ENCODE measurements around the gene ZNF236. TPM values are rescaled to one million over a fixed set of nuclear protein-coding genes. Genes with fewer than 3 reads are reported as not detected.

ZNF236 gene
- total and polyA plus RNA-seq, 2 donors (not counting 1 experiment from before 2014, with no cell fraction given): 8.9 to 39.5 TPM

DNA sequence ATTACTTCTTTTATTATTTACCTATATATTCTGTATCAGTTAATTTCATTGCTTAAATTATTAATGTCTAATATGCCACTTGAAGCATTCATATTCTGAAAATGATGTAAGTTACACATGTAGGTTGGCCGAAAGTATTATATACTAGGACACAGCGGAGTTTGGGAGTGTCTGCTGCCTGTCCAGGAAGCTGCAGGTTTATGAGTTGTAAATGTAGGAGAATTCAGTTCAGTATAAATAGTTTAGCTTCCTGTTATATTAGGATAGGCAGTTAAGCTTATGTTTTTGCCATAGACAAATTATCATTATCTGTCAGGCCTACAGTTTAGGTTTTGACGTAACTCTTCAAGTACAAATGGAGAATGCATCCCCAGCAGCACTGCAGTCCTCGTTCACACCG is 18.9 kb upstream of the ZNF236 start:
- H3K9me3 ChIP-seq (ENCODE audit: control extremely low read depth in 1 of 3, control insufficient read depth in 2 of 3, insufficient read depth in 1 of 3, low read length in 2 of 3): peaks cover 0 to 6% (median 0%) of the 10 kb centered on the region in 3 donors
- H3K27me3 ChIP-seq (replicated peaks in 1 of 4; ENCODE audit: control extremely low read depth in 1 of 4, control insufficient read depth in 3 of 4, insufficient read depth in 4 of 4, low read length in 3 of 4): peaks cover 0 to 9% (median 2%) of the 10 kb centered on the region in 4 experiments
- DNase-seq (no peak), ATAC-seq (ENCODE audit: low read depth) (no peak)
- H3K4me1 Mint-ChIP-seq: peaks cover 13% of the 10 kb centered on the region
- CTCF ChIA-PET: interaction anchor here (0.6 to 3.9 kb wide), 41 partner anchors 9 to 903 kb away, joined by 3 to 61 read pairs (median 5); partner anchors contain the start of gene ZNF236
- H4K20me1 ChIP-seq (ENCODE audit: control insufficient read depth, insufficient read depth, low read length, poor library complexity, severe bottlenecking): peaks cover 6% of the 10 kb centered on the region
- no peak overlapping the region for H3K27ac Mint-ChIP-seq
- no peak for TF ChIP-seq CTCF (IDR thresholded peaks at IDR 0.05)
- no peak for TF ChIP-seq EZH2 (IDR thresholded peaks at IDR 0.05; ENCODE audit: borderline replicate concordance, insufficient read depth, low read depth, low read length, poor library complexity, severe bottlenecking)
- H3K27ac ChIP-seq (ENCODE audit: low read length in 2 of 2): no peak overlapping the region
- peak overlapping the region; percentile 58 for H3K4me2 ChIP-seq (replicated peaks; ENCODE audit: low read depth, low read length, poor library complexity, severe bottlenecking)
- intact Hi-C loops (cut with micrococcal nuclease): loop anchor here (2.0 to 5.0 kb wide), 3 partner anchors 44 to 665 kb away; no protein-coding TSS in a partner anchor
- POLR2A ChIA-PET: no interaction called here
- peaks cover 6% of the 10 kb centered on the region for H3K27me3 Mint-ChIP-seq
- H2AFZ ChIP-seq (ENCODE audit: insufficient read depth, low read depth, low read length, poor library complexity, severe bottlenecking): peak overlapping the region; percentile 67
- H3K36me3 ChIP-seq (replicated peaks in 1 of 2; ENCODE audit: control extremely low read depth in 1 of 2, control insufficient read depth in 1 of 2, extremely low read depth in 1 of 2, insufficient read depth in 2 of 2, low read length in 1 of 2): peaks cover 0 to 5% of the 10 kb centered on the region in 2 experiments
- H3K9me3 Mint-ChIP-seq (ENCODE audit: insufficient read depth): no peaks in the 10 kb centered on the region
- peak overlapping the region; percentile 12 for H3K9ac ChIP-seq (ENCODE audit: low read length)
- WGBS (ENCODE audit: insufficient coverage): 7% methylated on average over 3 of the region's 5 CpGs
- no peaks in the 10 kb centered on the region for H3K79me2 ChIP-seq (ENCODE audit: control insufficient read depth, insufficient read depth, low read length)
- no peak overlapping the region for H3K4me3 ChIP-seq (ENCODE audit: control extremely low read depth in 1 of 5, extremely low read depth in 1 of 5, insufficient read depth in 1 of 5, low read depth in 2 of 5, low read length in 4 of 5)
- H3K4me3 Mint-ChIP-seq: peak overlapping the region; percentile 56
- peaks cover 15 to 19% of the 10 kb centered on the region in 2 donors for H3K4me1 ChIP-seq (ENCODE audit: control insufficient read depth in 2 of 2, insufficient read depth in 2 of 2, low read length in 2 of 2)

DNA sequence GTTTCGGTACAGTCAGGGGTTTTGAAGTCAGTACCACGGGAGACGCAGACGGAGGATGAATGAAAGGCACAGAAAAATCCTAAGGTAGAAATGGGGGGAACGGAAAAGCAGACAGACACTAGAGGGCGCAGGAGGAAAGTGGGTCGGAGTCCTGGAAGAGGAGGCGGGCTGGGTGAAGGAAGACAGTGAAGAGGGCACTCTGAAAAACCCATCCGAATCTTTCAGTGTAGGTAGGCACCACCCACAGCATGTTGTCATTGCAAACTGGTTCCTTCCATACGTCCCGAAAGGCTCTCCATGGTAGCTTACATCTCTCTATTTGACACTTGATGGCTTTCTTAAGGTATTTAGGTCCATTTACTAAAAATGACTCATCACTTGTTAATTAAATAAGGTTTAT is 18.5 kb upstream of the ZNF236 start:
- H3K4me2 ChIP-seq (replicated peaks; ENCODE audit: low read depth, low read length, poor library complexity, severe bottlenecking): peak overlapping the region; percentile 58
- CTCF ChIA-PET: interaction anchor here (0.6 to 3.9 kb wide), 32 partner anchors 9 to 902 kb away, joined by 3 to 61 read pairs (median 6); partner anchors contain the start of gene ZNF236
- Mint-ChIP-seq H3K4me3 (peak overlapping the region; percentile 56), H3K27ac (no peak overlapping the region), H3K27me3 (peaks cover 5% of the 10 kb centered on the region), H3K9me3 (ENCODE audit: insufficient read depth) (no peaks in the 10 kb centered on the region), H3K4me1 (peaks cover 13% of the 10 kb centered on the region)
- WGBS (ENCODE audit: insufficient coverage): 3% methylated on average over 9 of the region's 11 CpGs
- peaks cover 0 to 6% (median 0%) of the 10 kb centered on the region in 3 donors for H3K9me3 ChIP-seq (ENCODE audit: control extremely low read depth in 1 of 3, control insufficient read depth in 2 of 3, insufficient read depth in 1 of 3, low read length in 2 of 3)
- TF ChIP-seq CTCF (IDR thresholded peaks at IDR 0.05) (peak; percentile 90), EZH2 (IDR thresholded peaks at IDR 0.05; ENCODE audit: borderline replicate concordance, insufficient read depth, low read depth, low read length, poor library complexity, severe bottlenecking) (no peak)
- intact Hi-C loops (cut with micrococcal nuclease): loop anchor here (2.0 to 5.0 kb wide), 3 partner anchors 43 to 665 kb away; no protein-coding TSS in a partner anchor
- ATAC-seq (ENCODE audit: low read depth): peak; percentile 66
- H3K79me2 ChIP-seq (ENCODE audit: control insufficient read depth, insufficient read depth, low read length): no peaks in the 10 kb centered on the region
- H3K36me3 ChIP-seq (replicated peaks in 1 of 2; ENCODE audit: control extremely low read depth in 1 of 2, control insufficient read depth in 1 of 2, extremely low read depth in 1 of 2, insufficient read depth in 2 of 2, low read length in 1 of 2): peaks cover 0 to 9% of the 10 kb centered on the region in 2 experiments
- no peak overlapping the region for H3K27ac ChIP-seq (ENCODE audit: low read length in 2 of 2)
- H3K4me3 ChIP-seq (ENCODE audit: control extremely low read depth in 1 of 5, extremely low read depth in 1 of 5, insufficient read depth in 1 of 5, low read depth in 2 of 5, low read length in 4 of 5): no peak overlapping the region
- peak; percentile 76 for DNase-seq
- peak overlapping the region; percentile 12 for H3K9ac ChIP-seq (ENCODE audit: low read length)
- H2AFZ ChIP-seq (ENCODE audit: insufficient read depth, low read depth, low read length, poor library complexity, severe bottlenecking): peak overlapping the region; percentile 67
- peaks cover 15 to 19% of the 10 kb centered on the region in 2 donors for H3K4me1 ChIP-seq (ENCODE audit: control insufficient read depth in 2 of 2, insufficient read depth in 2 of 2, low read length in 2 of 2)
- H3K27me3 ChIP-seq (replicated peaks in 1 of 4; ENCODE audit: control extremely low read depth in 1 of 4, control insufficient read depth in 3 of 4, insufficient read depth in 4 of 4, low read length in 3 of 4): peaks cover 0 to 9% (median 2%) of the 10 kb centered on the region in 4 experiments
- H4K20me1 ChIP-seq (ENCODE audit: control insufficient read depth, insufficient read depth, low read length, poor library complexity, severe bottlenecking): peaks cover 6% of the 10 kb centered on the region
- POLR2A ChIA-PET: no interaction called here
